ENCODE measurements around the gene CACNG1. TPM values are rescaled to one million over a fixed set of nuclear protein-coding genes. Genes with fewer than 3 reads are reported as not detected.

Gene CACNG1
- total and polyA plus RNA-seq, 8 donors: not detected

DNA sequence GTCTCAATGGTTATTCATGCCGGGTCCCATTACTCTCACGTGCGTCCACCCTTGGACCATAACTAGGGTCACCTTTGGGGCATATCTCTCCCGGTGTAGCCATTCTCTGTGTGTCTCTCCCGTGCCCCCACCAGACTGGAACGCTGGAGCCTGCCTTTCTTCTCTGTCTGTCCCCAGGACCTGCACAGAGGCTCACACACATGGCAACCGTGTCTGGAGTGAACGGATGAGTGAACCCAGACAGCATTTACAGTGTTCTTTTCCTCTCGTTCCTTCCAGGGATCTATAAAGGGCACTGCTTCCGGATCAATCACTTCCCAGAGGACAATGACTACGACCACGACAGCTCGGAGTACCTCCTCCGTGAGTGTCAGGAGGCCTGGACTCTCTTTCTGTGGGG, 26.4 kb upstream of the CACNG1 start:
- intact Hi-C loops (cut with DNase I; ENCODE audit: low total_unique reads): no loop called here
- H3K27me3 ChIP-seq: peaks cover 0 to 6% (median 0%) of the 10 kb centered on the region in 3 donors
- H3K27ac ChIP-seq: no peak overlapping the region
- H3K4me1 ChIP-seq: peaks cover 0 to 4% (median 2%) of the 10 kb centered on the region in 4 donors
- no peak overlapping the region for H3K4me3 ChIP-seq
- no peaks in the 10 kb centered on the region for H3K9me3 ChIP-seq
- H3K36me3 ChIP-seq: no peaks in the 10 kb centered on the region
- no peak for TF ChIP-seq EP300 (IDR thresholded peaks at IDR 0.05)
- TF ChIP-seq POLR2AphosphoS5 (IDR thresholded peaks at IDR 0.05): no peak
- TF ChIP-seq, protein P1, sequence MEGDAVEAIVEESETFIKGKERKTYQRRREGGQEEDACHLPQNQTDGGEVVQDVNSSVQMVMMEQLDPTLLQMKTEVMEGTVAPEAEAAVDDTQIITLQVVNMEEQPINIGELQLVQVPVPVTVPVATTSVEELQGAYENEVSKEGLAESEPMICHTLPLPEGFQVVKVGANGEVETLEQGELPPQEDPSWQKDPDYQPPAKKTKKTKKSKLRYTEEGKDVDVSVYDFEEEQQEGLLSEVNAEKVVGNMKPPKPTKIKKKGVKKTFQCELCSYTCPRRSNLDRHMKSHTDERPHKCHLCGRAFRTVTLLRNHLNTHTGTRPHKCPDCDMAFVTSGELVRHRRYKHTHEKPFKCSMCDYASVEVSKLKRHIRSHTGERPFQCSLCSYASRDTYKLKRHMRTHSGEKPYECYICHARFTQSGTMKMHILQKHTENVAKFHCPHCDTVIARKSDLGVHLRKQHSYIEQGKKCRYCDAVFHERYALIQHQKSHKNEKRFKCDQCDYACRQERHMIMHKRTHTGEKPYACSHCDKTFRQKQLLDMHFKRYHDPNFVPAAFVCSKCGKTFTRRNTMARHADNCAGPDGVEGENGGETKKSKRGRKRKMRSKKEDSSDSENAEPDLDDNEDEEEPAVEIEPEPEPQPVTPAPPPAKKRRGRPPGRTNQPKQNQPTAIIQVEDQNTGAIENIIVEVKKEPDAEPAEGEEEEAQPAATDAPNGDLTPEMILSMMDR (IDR thresholded peaks at IDR 0.05): no peak
- TF ChIP-seq POLR2A (IDR thresholded peaks at IDR 0.05): no peak
- WGBS, 5 donors: 83 to 86% (median 85%) methylated on average over 14 of the region's 14 CpGs
- no peak for DNase-seq

GRCh38 chr17:67018471-67019434, 25.6 kb upstream of the CACNG1 start:
- Histone ChIP-seq H3K27me3 (peaks cover 0 to 6% (median 0%) of the 10 kb centered on the region in 3 donors), H3K27ac (no peak overlapping the region), H3K9me3 (no peaks in the 10 kb centered on the region), H3K4me3 (no peak overlapping the region), H3K36me3 (no peaks in the 10 kb centered on the region), H3K4me1 (peaks cover 0 to 4% (median 2%) of the 10 kb centered on the region in 4 donors)
- DNase-seq: peak in 1 of 2 donors; percentile 71
- TF ChIP-seq POLR2AphosphoS5 (IDR thresholded peaks at IDR 0.05) (no peak), EP300 (IDR thresholded peaks at IDR 0.05) (no peak), POLR2A (IDR thresholded peaks at IDR 0.05) (no peak)
- TF ChIP-seq, protein P1 (IDR thresholded peaks at IDR 0.05): no peak
- intact Hi-C loops (cut with DNase I; ENCODE audit: low total_unique reads): no loop called here
- WGBS, 5 donors: 78 to 87% (median 85%) methylated on average over 10 to 12 of the region's 12 CpGs

GRCh38 chr17:67019809-67020208, 24.5 kb upstream of the CACNG1 start:
- TF ChIP-seq EP300 (IDR thresholded peaks at IDR 0.05) (no peak), POLR2A (IDR thresholded peaks at IDR 0.05) (no peak), POLR2AphosphoS5 (IDR thresholded peaks at IDR 0.05) (no peak)
- TF ChIP-seq, protein P1 (IDR thresholded peaks at IDR 0.05): no peak
- Histone ChIP-seq H3K27me3 (peaks cover 0 to 6% (median 0%) of the 10 kb centered on the region in 3 donors), H3K4me3 (no peak overlapping the region), H3K4me1 (peaks cover 0 to 6% (median 2%) of the 10 kb centered on the region in 4 donors), H3K9me3 (no peaks in the 10 kb centered on the region), H3K36me3 (no peaks in the 10 kb centered on the region), H3K27ac (no peak overlapping the region)
- no peak for DNase-seq
- intact Hi-C loops (cut with DNase I; ENCODE audit: low total_unique reads): no loop called here
- 57 to 66% (median 59%) methylated on average over 6 to 8 of the region's 8 CpGs for WGBS, 5 donors

DNA sequence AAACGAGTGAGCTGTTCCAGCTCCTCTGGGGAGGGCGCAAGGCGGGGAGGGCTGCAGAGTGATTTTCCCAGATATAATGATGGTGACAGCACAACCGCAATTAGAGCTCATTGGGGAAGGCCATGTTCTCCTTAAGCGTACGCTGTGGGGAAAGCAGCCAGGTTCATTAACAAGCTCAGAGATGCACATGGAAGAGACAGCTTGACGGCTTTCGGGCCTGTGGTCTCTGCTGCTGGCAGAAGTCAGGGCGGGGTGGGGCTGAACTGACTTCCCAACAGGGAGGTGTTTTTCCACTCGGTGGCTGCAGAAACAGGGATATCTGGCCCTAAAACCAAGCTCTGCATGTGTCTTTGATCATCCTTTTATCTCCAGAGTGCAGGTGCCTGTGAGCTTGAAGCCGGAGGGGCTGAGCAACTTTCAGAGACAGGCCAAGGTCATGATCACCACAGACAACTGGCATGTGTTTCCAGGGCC, 24.0 kb upstream of the CACNG1 start:
- Histone ChIP-seq H3K4me1 (peaks cover under 1 to 11% (median 5%) of the 10 kb centered on the region in 4 donors), H3K27ac (no peak overlapping the region), H3K36me3 (no peaks in the 10 kb centered on the region), H3K4me3 (no peak overlapping the region), H3K27me3 (peaks cover 0 to 6% (median 0%) of the 10 kb centered on the region in 3 donors), H3K9me3 (no peaks in the 10 kb centered on the region)
- intact Hi-C loops (cut with DNase I; ENCODE audit: low total_unique reads): no loop called here
- peak in 1 of 2 donors; percentile 26 for DNase-seq
- WGBS, 5 donors: 42 to 82% (median 78%) methylated on average over 2 to 11 of the region's 11 CpGs
- TF ChIP-seq POLR2A (IDR thresholded peaks at IDR 0.05) (no peak), POLR2AphosphoS5 (IDR thresholded peaks at IDR 0.05) (no peak), EP300 (IDR thresholded peaks at IDR 0.05) (no peak)
- TF ChIP-seq, protein P1 (IDR thresholded peaks at IDR 0.05): no peak
